ENCODE data around the gene CDH24.

DNA sequence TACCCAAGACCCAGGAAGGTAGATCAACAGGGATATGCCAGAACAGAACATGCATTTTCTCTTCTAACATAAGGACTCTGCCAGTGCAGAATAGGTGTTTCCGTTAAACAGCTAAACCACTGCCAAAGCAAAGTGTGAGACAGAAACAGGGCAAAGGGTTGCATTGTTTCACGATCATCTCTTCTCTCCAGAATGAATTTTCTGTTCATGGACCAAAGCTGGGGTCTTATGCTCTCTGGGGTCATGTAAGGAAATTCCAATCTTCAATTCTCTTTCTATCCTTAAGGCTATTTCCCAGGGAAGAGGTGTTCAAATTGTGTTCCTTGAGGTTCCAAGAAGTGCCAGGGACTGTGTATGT is 33.5 kb downstream of the CDH24 start:
- TF ChIP-seq, protein P1, sequence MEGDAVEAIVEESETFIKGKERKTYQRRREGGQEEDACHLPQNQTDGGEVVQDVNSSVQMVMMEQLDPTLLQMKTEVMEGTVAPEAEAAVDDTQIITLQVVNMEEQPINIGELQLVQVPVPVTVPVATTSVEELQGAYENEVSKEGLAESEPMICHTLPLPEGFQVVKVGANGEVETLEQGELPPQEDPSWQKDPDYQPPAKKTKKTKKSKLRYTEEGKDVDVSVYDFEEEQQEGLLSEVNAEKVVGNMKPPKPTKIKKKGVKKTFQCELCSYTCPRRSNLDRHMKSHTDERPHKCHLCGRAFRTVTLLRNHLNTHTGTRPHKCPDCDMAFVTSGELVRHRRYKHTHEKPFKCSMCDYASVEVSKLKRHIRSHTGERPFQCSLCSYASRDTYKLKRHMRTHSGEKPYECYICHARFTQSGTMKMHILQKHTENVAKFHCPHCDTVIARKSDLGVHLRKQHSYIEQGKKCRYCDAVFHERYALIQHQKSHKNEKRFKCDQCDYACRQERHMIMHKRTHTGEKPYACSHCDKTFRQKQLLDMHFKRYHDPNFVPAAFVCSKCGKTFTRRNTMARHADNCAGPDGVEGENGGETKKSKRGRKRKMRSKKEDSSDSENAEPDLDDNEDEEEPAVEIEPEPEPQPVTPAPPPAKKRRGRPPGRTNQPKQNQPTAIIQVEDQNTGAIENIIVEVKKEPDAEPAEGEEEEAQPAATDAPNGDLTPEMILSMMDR (IDR thresholded peaks at IDR 0.05), result no peak
- no peak for TF ChIP-seq POLR2A (IDR thresholded peaks at IDR 0.05)
